ENCODE data around the gene CAPZA1. TPM values are rescaled to one million over a fixed set of nuclear protein-coding genes. Genes with fewer than 3 reads are reported as not detected.

CAPZA1 gene
- total and polyA plus RNA-seq, 10 of the 15 experiments (the other 5 are each of a cell fraction or from before 2014, with no cell fraction given) = 187 to 886 (median 278) TPM

DNA sequence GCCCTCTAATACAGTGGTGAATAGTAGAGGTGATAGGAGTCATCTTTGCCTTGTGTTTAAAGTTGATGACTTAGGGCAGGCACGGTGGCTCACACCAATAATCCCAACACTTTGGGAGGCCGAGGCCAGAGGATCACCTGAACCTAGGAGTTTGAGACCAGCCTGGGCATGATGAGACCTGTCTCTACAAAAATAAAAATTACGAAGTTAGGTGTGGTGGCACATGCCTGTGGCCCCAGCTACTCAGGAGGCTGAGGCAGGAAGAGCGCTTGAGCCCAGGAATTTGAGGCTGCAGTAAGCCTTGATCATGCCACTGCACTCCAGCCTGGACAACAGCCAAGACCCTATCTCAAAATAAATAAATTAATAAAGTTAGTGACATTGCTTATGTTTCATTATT lies 26.6 kb downstream of the CAPZA1 start:
- no peaks in the 10 kb centered on the region for H3K9me3 ChIP-seq (replicated peaks; ENCODE audit: control insufficient read depth, insufficient read depth, low read length)
- no TSS peak for BruUV-seq (replicated peaks)
- H3K4me1 ChIP-seq (ENCODE audit: control insufficient read depth, insufficient read depth, low read length) = no peaks in the 10 kb centered on the region; the same call in 1 of the 2 replicates
- H3K4me3 ChIP-seq = no peak overlapping the region
- ChIA-PET RAD21 (ENCODE audit: unreplicated experiment) (no interaction called here), POLR2A (interaction anchor here (0.7 kb wide), 2 partner anchors 252 to 1411 kb away, joined by 3 to 6 read pairs; no protein-coding TSS in a partner anchor), SMC1A (ENCODE audit: uncharacterized antibody, unreplicated experiment) (interaction anchor here (1.9 to 2.3 kb wide), 2 partner anchors 15 to 18 kb away, joined by 5 to 8 read pairs; no protein-coding TSS in a partner anchor), CTCF (interaction anchor here (1.5 to 1.6 kb wide), 2 partner anchors 27 to 54 kb away, joined by 4 to 6 read pairs; no protein-coding TSS in a partner anchor)
- H2AFZ ChIP-seq (ENCODE audit: control insufficient read depth, low read depth, low read length) = no peak overlapping the region
- DNase-seq (ENCODE audit: low read depth, low spot score) = no peak
- TF ChIP-seq SIN3A (IDR thresholded peaks at IDR 0.05; ENCODE audit: low read depth, low read length) (no peak), SMAD1 (IDR thresholded peaks at IDR 0.05; ENCODE audit: low read depth, partially characterized antibody) (no peak), EGR1 (IDR thresholded peaks at IDR 0.05; ENCODE audit: borderline replicate concordance in 1 of 2, low read depth in 2 of 2, low read length in 2 of 2) (no peak), BMI1 (IDR thresholded peaks at IDR 0.05; ENCODE audit: borderline replicate concordance) (no peak), CREB1 (IDR thresholded peaks at IDR 0.05; ENCODE audit: low read depth) (no peak), MEF2A (IDR thresholded peaks at IDR 0.05; ENCODE audit: insufficient read depth, low read depth, low read length) (no peak), TAF1 (IDR thresholded peaks at IDR 0.05; ENCODE audit: borderline replicate concordance, low read depth, low read length) (no peak), IKZF1 (conservative IDR thresholded peaks at IDR 0.05) (no peak), ESRRA (IDR thresholded peaks at IDR 0.05; ENCODE audit: low read length) (no peak)
- TF ChIP-seq, protein P1, sequence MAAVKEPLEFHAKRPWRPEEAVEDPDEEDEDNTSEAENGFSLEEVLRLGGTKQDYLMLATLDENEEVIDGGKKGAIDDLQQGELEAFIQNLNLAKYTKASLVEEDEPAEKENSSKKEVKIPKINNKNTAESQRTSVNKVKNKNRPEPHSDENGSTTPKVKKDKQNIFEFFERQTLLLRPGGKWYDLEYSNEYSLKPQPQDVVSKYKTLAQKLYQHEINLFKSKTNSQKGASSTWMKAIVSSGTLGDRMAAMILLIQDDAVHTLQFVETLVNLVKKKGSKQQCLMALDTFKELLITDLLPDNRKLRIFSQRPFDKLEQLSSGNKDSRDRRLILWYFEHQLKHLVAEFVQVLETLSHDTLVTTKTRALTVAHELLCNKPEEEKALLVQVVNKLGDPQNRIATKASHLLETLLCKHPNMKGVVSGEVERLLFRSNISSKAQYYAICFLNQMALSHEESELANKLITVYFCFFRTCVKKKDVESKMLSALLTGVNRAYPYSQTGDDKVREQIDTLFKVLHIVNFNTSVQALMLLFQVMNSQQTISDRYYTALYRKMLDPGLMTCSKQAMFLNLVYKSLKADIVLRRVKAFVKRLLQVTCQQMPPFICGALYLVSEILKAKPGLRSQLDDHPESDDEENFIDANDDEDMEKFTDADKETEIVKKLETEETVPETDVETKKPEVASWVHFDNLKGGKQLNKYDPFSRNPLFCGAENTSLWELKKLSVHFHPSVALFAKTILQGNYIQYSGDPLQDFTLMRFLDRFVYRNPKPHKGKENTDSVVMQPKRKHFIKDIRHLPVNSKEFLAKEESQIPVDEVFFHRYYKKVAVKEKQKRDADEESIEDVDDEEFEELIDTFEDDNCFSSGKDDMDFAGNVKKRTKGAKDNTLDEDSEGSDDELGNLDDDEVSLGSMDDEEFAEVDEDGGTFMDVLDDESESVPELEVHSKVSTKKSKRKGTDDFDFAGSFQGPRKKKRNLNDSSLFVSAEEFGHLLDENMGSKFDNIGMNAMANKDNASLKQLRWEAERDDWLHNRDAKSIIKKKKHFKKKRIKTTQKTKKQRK (IDR thresholded peaks at IDR 0.05; ENCODE audit: low read depth, low read length) = no peak
- no peak for ATAC-seq
- intact Hi-C loops (cut with micrococcal nuclease; ENCODE audit: unreplicated experiment) = no loop called here
- H3K79me2 ChIP-seq (ENCODE audit: control insufficient read depth, insufficient read depth, low read length) = peaks cover 59% of the 10 kb centered on the region
- H3K27ac ChIP-seq (ENCODE audit: control insufficient read depth, insufficient read depth) = no peak overlapping the region
- in situ Hi-C loops (cut with MboI) = no loop called here
- H3K9ac ChIP-seq (ENCODE audit: control insufficient read depth, insufficient read depth, low read length) = no peak overlapping the region
- peaks cover 4% of the 10 kb centered on the region; the same call in 1 of the 2 replicates for H4K20me1 ChIP-seq (ENCODE audit: control insufficient read depth, insufficient read depth)
- no peak overlapping the region for H3K4me2 ChIP-seq (ENCODE audit: control insufficient read depth, insufficient read depth)
- 97% methylated on average over 4 of the region's 4 CpGs for WGBS (ENCODE audit: insufficient coverage, insufficient replicate concordance, low lambda C conversion rate, missing lambda C conversion rate)
- FAIRE-seq = no peak
- H3K36me3 ChIP-seq (ENCODE audit: control insufficient read depth in 2 of 2, insufficient read depth in 2 of 2, low read length in 1 of 2) = peaks cover 1 to 22% of the 10 kb centered on the region in 2 experiments
- H3K27me3 ChIP-seq (replicated peaks in 1 of 2; ENCODE audit: control insufficient read depth in 2 of 2, insufficient read depth in 2 of 2, low read length in 1 of 2) = no peaks in the 10 kb centered on the region
